NCI-H524 treated with DMSO at 0.1 percent for 48 hours (cell line): ENCODE data around the gene STEAP2.

Experiments
- DNase-seq: peaks from one replicate; lab custom pipeline; 2025; lab: John Stamatoyannopoulos, UW

STEAP2 gene

DNA sequence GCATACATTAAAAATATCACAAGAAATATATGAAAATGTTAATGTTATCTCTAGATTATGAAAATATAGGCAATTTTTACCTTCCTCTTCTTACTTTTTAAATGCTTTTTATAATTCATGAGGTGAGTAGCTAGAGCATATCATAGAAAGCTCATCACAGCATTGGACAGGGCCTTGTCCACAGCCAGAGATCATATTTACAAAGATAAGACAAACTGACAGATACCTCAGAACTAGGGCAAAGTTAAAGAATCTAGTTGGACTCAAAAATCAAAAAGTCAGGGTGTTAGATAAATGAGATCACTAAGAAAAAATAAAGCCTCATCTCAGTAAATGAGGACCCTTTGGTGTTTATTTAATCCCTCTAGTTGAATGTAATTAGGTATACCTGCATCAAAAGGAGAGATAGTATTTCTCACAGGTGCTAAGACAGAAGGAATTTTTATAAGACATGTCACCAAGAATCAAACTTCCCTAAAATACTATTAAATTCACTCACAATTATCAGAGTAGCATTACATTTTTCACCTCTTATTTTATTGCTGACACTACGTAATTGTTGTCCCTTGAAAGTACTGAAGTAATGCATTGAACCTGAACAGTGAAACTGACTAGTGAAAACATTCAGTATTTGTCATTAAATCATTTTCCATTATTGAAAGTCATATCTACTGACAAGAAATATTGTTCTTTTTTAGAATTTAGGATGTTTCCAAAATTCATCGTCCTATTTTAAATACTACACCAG, 59.1 kb downstream of the STEAP2 start:
- DNase-seq: no peak

- DNase-seq: no peak
Observed at GRCh38 chr7:90271753-90272152, 60.2 kb downstream of the STEAP2 start.

DNA sequence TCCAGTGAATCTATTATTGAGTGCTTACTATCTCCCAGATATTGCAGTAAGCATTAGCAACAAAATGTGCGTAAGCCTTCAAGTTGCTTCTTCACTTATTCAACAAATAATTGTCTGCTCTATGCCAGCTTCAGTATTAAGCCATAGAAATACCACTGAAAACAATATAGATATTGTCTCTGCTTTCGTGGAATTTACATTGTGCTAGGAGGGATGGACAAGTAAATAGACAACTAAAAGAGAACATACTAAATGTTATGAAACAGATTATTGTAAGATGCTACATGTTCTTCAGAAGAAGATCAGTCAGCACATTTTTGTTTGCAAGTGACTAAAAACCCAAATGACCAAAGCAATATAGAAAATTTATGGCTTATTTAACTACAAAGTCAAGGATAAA, 60.7 kb downstream of the STEAP2 start:
- no peak for DNase-seq

DNA sequence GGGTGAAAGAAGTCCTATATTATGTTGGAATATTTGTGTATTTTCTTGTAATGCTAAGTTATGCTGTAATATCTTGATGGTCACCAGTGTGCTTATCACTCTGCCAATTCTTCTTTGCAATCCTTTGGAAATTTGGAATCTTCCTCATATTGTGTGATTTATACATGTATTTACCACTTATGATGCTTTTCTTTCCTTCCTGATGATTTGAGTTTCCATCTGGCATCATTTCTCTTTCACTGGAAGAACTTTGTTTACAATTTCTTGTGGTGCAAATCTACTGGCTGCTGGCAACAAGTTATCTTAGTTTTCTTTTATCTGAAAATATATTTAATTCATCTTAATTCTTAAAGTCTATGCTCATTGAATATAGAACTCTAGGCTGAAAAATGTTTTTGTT, 62.6 kb downstream of the STEAP2 start:
- DNase-seq: no peak

- no peak for DNase-seq
Observed at GRCh38 chr7:90276033-90276728, 64.6 kb downstream of the STEAP2 start.
